ENCODE measurements around the gene ANGEL2.

Gene ANGEL2

GRCh38 chr1:212981571-212982328 is 33.9 kb downstream of the ANGEL2 start:
- peaks cover 67% of the 10 kb centered on the region for H3K36me3 ChIP-seq (ENCODE audit: control insufficient read depth, low read depth, low read length)
- no peak overlapping the region for H3K4me3 ChIP-seq (ENCODE audit: low read length)
- peaks cover 9% of the 10 kb centered on the region for H3K4me1 ChIP-seq (ENCODE audit: control insufficient read depth, low read depth, low read length)
- H3K27ac ChIP-seq (ENCODE audit: low read length) = no peak overlapping the region
- no peak overlapping the region for H3K9ac ChIP-seq (ENCODE audit: low read length)
- H3K9me3 ChIP-seq (ENCODE audit: control insufficient read depth, low read depth, low read length) = no peaks in the 10 kb centered on the region
- H3K27me3 ChIP-seq (ENCODE audit: control insufficient read depth, insufficient read depth, low read length) = no peaks in the 10 kb centered on the region

GRCh38 chr1:212981025-212981495 is 34.6 kb downstream of the ANGEL2 start:
- Histone ChIP-seq H3K36me3 (ENCODE audit: control insufficient read depth, low read depth, low read length) (peaks cover 70% of the 10 kb centered on the region), H3K9ac (ENCODE audit: low read length) (no peak overlapping the region), H3K27ac (ENCODE audit: low read length) (no peak overlapping the region), H3K4me3 (ENCODE audit: low read length) (no peak overlapping the region), H3K9me3 (ENCODE audit: control insufficient read depth, low read depth, low read length) (no peaks in the 10 kb centered on the region), H3K27me3 (ENCODE audit: control insufficient read depth, insufficient read depth, low read length) (no peaks in the 10 kb centered on the region), H3K4me1 (ENCODE audit: control insufficient read depth, low read depth, low read length) (peaks cover 9% of the 10 kb centered on the region)

GRCh38 chr1:212980123-212980785 is 35.4 kb downstream of the ANGEL2 start:
- Histone ChIP-seq H3K9me3 (ENCODE audit: control insufficient read depth, low read depth, low read length) (no peaks in the 10 kb centered on the region), H3K4me1 (ENCODE audit: control insufficient read depth, low read depth, low read length) (peaks cover 9% of the 10 kb centered on the region), H3K36me3 (ENCODE audit: control insufficient read depth, low read depth, low read length) (peaks cover 78% of the 10 kb centered on the region), H3K27ac (ENCODE audit: low read length) (no peak overlapping the region), H3K4me3 (ENCODE audit: low read length) (no peak overlapping the region), H3K9ac (ENCODE audit: low read length) (no peak overlapping the region), H3K27me3 (ENCODE audit: control insufficient read depth, insufficient read depth, low read length) (no peaks in the 10 kb centered on the region)

- H3K9me3 ChIP-seq (ENCODE audit: control insufficient read depth, low read depth, low read length) = no peaks in the 10 kb centered on the region
- peaks cover 9% of the 10 kb centered on the region for H3K4me1 ChIP-seq (ENCODE audit: control insufficient read depth, low read depth, low read length)
- no peak overlapping the region for H3K4me3 ChIP-seq (ENCODE audit: low read length)
- no peaks in the 10 kb centered on the region for H3K27me3 ChIP-seq (ENCODE audit: control insufficient read depth, insufficient read depth, low read length)
- no peak overlapping the region for H3K9ac ChIP-seq (ENCODE audit: low read length)
- peaks cover 85% of the 10 kb centered on the region for H3K36me3 ChIP-seq (ENCODE audit: control insufficient read depth, low read depth, low read length)
- no peak overlapping the region for H3K27ac ChIP-seq (ENCODE audit: low read length)
Observed at GRCh38 chr1:212979340-212980122, 36.1 kb downstream of the ANGEL2 start.

- Histone ChIP-seq H3K27ac (ENCODE audit: low read length) (no peak overlapping the region), H3K9ac (ENCODE audit: low read length) (no peak overlapping the region), H3K4me3 (ENCODE audit: low read length) (no peak overlapping the region), H3K27me3 (ENCODE audit: control insufficient read depth, insufficient read depth, low read length) (no peaks in the 10 kb centered on the region), H3K4me1 (ENCODE audit: control insufficient read depth, low read depth, low read length) (peaks cover 9% of the 10 kb centered on the region), H3K9me3 (ENCODE audit: control insufficient read depth, low read depth, low read length) (no peaks in the 10 kb centered on the region), H3K36me3 (ENCODE audit: control insufficient read depth, low read depth, low read length) (peaks cover 97% of the 10 kb centered on the region)
Observed at GRCh38 chr1:212977781-212978645, 37.7 kb downstream of the ANGEL2 start.

GRCh38 chr1:212976586-212976985 is 39.1 kb downstream of the ANGEL2 start:
- H3K9me3 ChIP-seq (ENCODE audit: control insufficient read depth, low read depth, low read length) = no peaks in the 10 kb centered on the region
- no peak overlapping the region for H3K9ac ChIP-seq (ENCODE audit: low read length)
- H3K27me3 ChIP-seq (ENCODE audit: control insufficient read depth, insufficient read depth, low read length) = no peaks in the 10 kb centered on the region
- no peak overlapping the region for H3K4me3 ChIP-seq (ENCODE audit: low read length)
- H3K36me3 ChIP-seq (ENCODE audit: control insufficient read depth, low read depth, low read length) = peaks cover 97% of the 10 kb centered on the region
- H3K4me1 ChIP-seq (ENCODE audit: control insufficient read depth, low read depth, low read length) = peaks cover 9% of the 10 kb centered on the region
- H3K27ac ChIP-seq (ENCODE audit: low read length) = no peak overlapping the region

- H3K9ac ChIP-seq (ENCODE audit: low read length) = no peak overlapping the region
- H3K36me3 ChIP-seq (ENCODE audit: control insufficient read depth, low read depth, low read length) = peaks cover 97% of the 10 kb centered on the region
Observed at GRCh38 chr1:212975111-212975918, 40.4 kb downstream of the ANGEL2 start.

GRCh38 chr1:212974711-212975110 is 41.0 kb downstream of the ANGEL2 start:
- no peaks in the 10 kb centered on the region for H3K9me3 ChIP-seq (ENCODE audit: control insufficient read depth, low read depth, low read length)
- H3K4me1 ChIP-seq (ENCODE audit: control insufficient read depth, low read depth, low read length) = no peaks in the 10 kb centered on the region
- peaks cover 97% of the 10 kb centered on the region for H3K36me3 ChIP-seq (ENCODE audit: control insufficient read depth, low read depth, low read length)
- no peak overlapping the region for H3K4me3 ChIP-seq (ENCODE audit: low read length)
- no peak overlapping the region for H3K27ac ChIP-seq (ENCODE audit: low read length)
- no peaks in the 10 kb centered on the region for H3K27me3 ChIP-seq (ENCODE audit: control insufficient read depth, insufficient read depth, low read length)
- no peak overlapping the region for H3K9ac ChIP-seq (ENCODE audit: low read length)

More at GRCh38 chr1:212975111-212975918, 40.4 kb downstream of the ANGEL2 start:
- no peaks in the 10 kb centered on the region for H3K9me3 ChIP-seq (ENCODE audit: control insufficient read depth, low read depth, low read length)
- no peaks in the 10 kb centered on the region for H3K27me3 ChIP-seq (ENCODE audit: control insufficient read depth, insufficient read depth, low read length)
- H3K27ac ChIP-seq (ENCODE audit: low read length) = no peak overlapping the region
- peaks cover 5% of the 10 kb centered on the region for H3K4me1 ChIP-seq (ENCODE audit: control insufficient read depth, low read depth, low read length)
- no peak overlapping the region for H3K4me3 ChIP-seq (ENCODE audit: low read length)

GRCh38 chr1:212973899-212974298 is 41.8 kb downstream of the ANGEL2 start:
- no peak overlapping the region for H3K4me3 ChIP-seq (ENCODE audit: low read length)
- H3K9me3 ChIP-seq (ENCODE audit: control insufficient read depth, low read depth, low read length) = no peaks in the 10 kb centered on the region
- H3K9ac ChIP-seq (ENCODE audit: low read length) = no peak overlapping the region
- no peaks in the 10 kb centered on the region for H3K4me1 ChIP-seq (ENCODE audit: control insufficient read depth, low read depth, low read length)
- no peak overlapping the region for H3K27ac ChIP-seq (ENCODE audit: low read length)
- no peaks in the 10 kb centered on the region for H3K27me3 ChIP-seq (ENCODE audit: control insufficient read depth, insufficient read depth, low read length)
- H3K36me3 ChIP-seq (ENCODE audit: control insufficient read depth, low read depth, low read length) = peaks cover 90% of the 10 kb centered on the region

GRCh38 chr1:212973426-212973825 is 42.2 kb downstream of the ANGEL2 start:
- H3K9ac ChIP-seq (ENCODE audit: low read length) = no peak overlapping the region
- no peak overlapping the region for H3K4me3 ChIP-seq (ENCODE audit: low read length)
- peaks cover 90% of the 10 kb centered on the region for H3K36me3 ChIP-seq (ENCODE audit: control insufficient read depth, low read depth, low read length)
- H3K4me1 ChIP-seq (ENCODE audit: control insufficient read depth, low read depth, low read length) = peaks cover 4% of the 10 kb centered on the region
- H3K9me3 ChIP-seq (ENCODE audit: control insufficient read depth, low read depth, low read length) = no peaks in the 10 kb centered on the region
- no peaks in the 10 kb centered on the region for H3K27me3 ChIP-seq (ENCODE audit: control insufficient read depth, insufficient read depth, low read length)
- H3K27ac ChIP-seq (ENCODE audit: low read length) = no peak overlapping the region
